ENCODE data around the gene ARHGEF28. TPM values are rescaled to one million over a fixed set of nuclear protein-coding genes. Genes with fewer than 3 reads are reported as not detected.

ARHGEF28 gene
- polyA plus RNA-seq, 3 donors: not detected

DNA sequence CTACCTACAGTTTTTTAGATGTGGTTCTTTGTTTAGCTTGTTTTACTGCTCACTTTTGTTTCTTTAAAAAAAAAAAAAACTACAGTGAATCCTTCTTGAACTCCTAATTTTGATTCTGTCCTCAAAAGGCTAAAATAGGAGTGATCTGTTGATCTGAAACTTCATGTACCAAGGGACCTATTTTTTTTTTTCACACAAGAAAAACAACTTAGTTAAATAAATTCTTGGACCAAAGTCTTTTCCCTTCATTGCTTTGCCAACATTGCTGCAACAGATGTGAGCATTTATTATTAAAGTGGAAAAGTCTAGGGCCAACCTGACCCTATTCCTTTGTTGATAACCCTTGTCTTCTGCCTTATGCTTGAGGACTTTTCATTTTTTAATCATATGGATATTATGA is 236.8 kb downstream of the ARHGEF28 start:
- TF ChIP-seq, protein P1, sequence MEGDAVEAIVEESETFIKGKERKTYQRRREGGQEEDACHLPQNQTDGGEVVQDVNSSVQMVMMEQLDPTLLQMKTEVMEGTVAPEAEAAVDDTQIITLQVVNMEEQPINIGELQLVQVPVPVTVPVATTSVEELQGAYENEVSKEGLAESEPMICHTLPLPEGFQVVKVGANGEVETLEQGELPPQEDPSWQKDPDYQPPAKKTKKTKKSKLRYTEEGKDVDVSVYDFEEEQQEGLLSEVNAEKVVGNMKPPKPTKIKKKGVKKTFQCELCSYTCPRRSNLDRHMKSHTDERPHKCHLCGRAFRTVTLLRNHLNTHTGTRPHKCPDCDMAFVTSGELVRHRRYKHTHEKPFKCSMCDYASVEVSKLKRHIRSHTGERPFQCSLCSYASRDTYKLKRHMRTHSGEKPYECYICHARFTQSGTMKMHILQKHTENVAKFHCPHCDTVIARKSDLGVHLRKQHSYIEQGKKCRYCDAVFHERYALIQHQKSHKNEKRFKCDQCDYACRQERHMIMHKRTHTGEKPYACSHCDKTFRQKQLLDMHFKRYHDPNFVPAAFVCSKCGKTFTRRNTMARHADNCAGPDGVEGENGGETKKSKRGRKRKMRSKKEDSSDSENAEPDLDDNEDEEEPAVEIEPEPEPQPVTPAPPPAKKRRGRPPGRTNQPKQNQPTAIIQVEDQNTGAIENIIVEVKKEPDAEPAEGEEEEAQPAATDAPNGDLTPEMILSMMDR (IDR thresholded peaks at IDR 0.05): no peak
- no peak for DNase-seq
- H3K36me3 Mint-ChIP-seq: no peaks in the 10 kb centered on the region
- Histone ChIP-seq H3K4me3 (replicated peaks in 1 of 3; ENCODE audit: low read depth in 2 of 3, low read length in 3 of 3) (no peak overlapping the region), H2AFZ (ENCODE audit: insufficient read depth, low read depth, low read length, poor library complexity, severe bottlenecking) (no peak overlapping the region), H3K4me1 (ENCODE audit: control insufficient read depth in 1 of 2, insufficient read depth in 2 of 2, low read length in 2 of 2) (peaks cover 40 to 77% of the 10 kb centered on the region in 2 donors), H3K4me2 (replicated peaks; ENCODE audit: extremely low read depth, low read length, poor library complexity, severe bottlenecking) (no peak overlapping the region), H4K20me1 (ENCODE audit: insufficient read depth, low read length) (no peaks in the 10 kb centered on the region), H3K36me3 (replicated peaks in 1 of 2; ENCODE audit: control insufficient read depth in 1 of 2, insufficient read depth in 2 of 2, low read length in 2 of 2) (no peaks in the 10 kb centered on the region), H3K9ac (ENCODE audit: insufficient read depth, low read length, poor library complexity, severe bottlenecking) (no peak overlapping the region), H3K9me3 (replicated peaks in 1 of 2; ENCODE audit: control insufficient read depth in 1 of 2, insufficient read depth in 1 of 2, low read length in 2 of 2) (no peaks in the 10 kb centered on the region), H3K27me3 (ENCODE audit: control insufficient read depth in 2 of 2, insufficient read depth in 2 of 2, low read length in 2 of 2) (no peaks in the 10 kb centered on the region), H3K27ac (ENCODE audit: low read depth in 1 of 2, low read length in 2 of 2) (no peak overlapping the region), H3K79me2 (ENCODE audit: insufficient read depth, low read length) (no peaks in the 10 kb centered on the region)
- no peaks in the 10 kb centered on the region for H3K9me3 Mint-ChIP-seq
- H3K27me3 Mint-ChIP-seq (ENCODE audit: low read depth in 3 of 3): peaks cover 0 to 2% (median 0%) of the 10 kb centered on the region in 3 donors
- H3K27ac Mint-ChIP-seq: no peak overlapping the region
- H3K4me3 Mint-ChIP-seq: no peak overlapping the region
- intact Hi-C loops (cut with micrococcal nuclease): no loop called here
- H3K4me1 Mint-ChIP-seq: peaks cover 73% of the 10 kb centered on the region

DNA sequence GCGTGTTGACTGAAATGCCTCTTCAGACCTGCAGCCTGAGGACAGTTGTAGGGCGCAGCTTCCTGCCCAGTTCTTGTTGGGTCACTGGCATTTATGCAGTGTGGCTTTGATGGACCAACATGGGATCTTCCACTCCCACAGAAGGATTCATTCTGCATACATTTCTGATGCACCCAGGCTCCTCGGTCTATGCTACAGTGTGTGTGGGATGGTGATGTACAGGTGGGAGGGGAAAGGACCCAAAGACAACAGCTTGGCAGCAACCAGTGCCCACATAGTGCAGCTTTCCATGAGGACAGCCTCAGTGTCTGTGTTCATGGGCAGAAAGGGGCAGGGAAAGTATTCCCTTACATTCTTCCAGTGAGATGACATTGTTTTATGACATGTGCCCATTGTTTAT is 237.9 kb downstream of the ARHGEF28 start:
- H3K4me1 Mint-ChIP-seq: peaks cover 63% of the 10 kb centered on the region
- H3K27ac Mint-ChIP-seq: no peak overlapping the region
- H3K27me3 Mint-ChIP-seq (ENCODE audit: low read depth in 3 of 3): peaks cover 0 to 2% (median 0%) of the 10 kb centered on the region in 3 donors
- H3K27ac ChIP-seq (ENCODE audit: low read depth in 1 of 2, low read length in 2 of 2): no peak overlapping the region
- no peak overlapping the region for H2AFZ ChIP-seq (ENCODE audit: insufficient read depth, low read depth, low read length, poor library complexity, severe bottlenecking)
- H3K36me3 ChIP-seq (replicated peaks in 1 of 2; ENCODE audit: control insufficient read depth in 1 of 2, insufficient read depth in 2 of 2, low read length in 2 of 2): no peaks in the 10 kb centered on the region
- TF ChIP-seq, protein P1 (IDR thresholded peaks at IDR 0.05): no peak
- H3K4me1 ChIP-seq (ENCODE audit: control insufficient read depth in 1 of 2, insufficient read depth in 2 of 2, low read length in 2 of 2): peaks cover 34 to 68% of the 10 kb centered on the region in 2 donors
- no peaks in the 10 kb centered on the region for H3K9me3 Mint-ChIP-seq
- H3K9me3 ChIP-seq (replicated peaks in 1 of 2; ENCODE audit: control insufficient read depth in 1 of 2, insufficient read depth in 1 of 2, low read length in 2 of 2): no peaks in the 10 kb centered on the region
- H3K79me2 ChIP-seq (ENCODE audit: insufficient read depth, low read length): no peaks in the 10 kb centered on the region
- H3K36me3 Mint-ChIP-seq: no peaks in the 10 kb centered on the region
- DNase-seq: no peak
- no peak overlapping the region for H3K9ac ChIP-seq (ENCODE audit: insufficient read depth, low read length, poor library complexity, severe bottlenecking)
- no peak overlapping the region for H3K4me2 ChIP-seq (replicated peaks; ENCODE audit: extremely low read depth, low read length, poor library complexity, severe bottlenecking)
- intact Hi-C loops (cut with micrococcal nuclease): no loop called here
- 100% methylated on average over 3 of the region's 3 CpGs for WGBS (ENCODE audit: insufficient coverage)
- no peak overlapping the region for H3K4me3 Mint-ChIP-seq
- H4K20me1 ChIP-seq (ENCODE audit: insufficient read depth, low read length): no peaks in the 10 kb centered on the region
- no peaks in the 10 kb centered on the region for H3K27me3 ChIP-seq (ENCODE audit: control insufficient read depth in 2 of 2, insufficient read depth in 2 of 2, low read length in 2 of 2)
- H3K4me3 ChIP-seq (replicated peaks in 1 of 3; ENCODE audit: low read depth in 2 of 3, low read length in 3 of 3): no peak overlapping the region

Measured in CD14-positive monocyte (primary cell).